Rectal smooth muscle tissue (tissue), 1 donor: Measurements from ENCODE around the gene CARD19.

Experiments
- H3K27ac ChIP-seq: one replicate; pipeline ENCODE4 v1.7.0; 2013; ENCODE audit warnings: low read depth, low read length, inconsistent platforms
- H3K27me3 ChIP-seq: one replicate; pipeline ENCODE4 v1.7.0; 2013; ENCODE audit warnings: low read length; ENCODE audit not compliant: control insufficient read depth, insufficient read depth
- H3K36me3 ChIP-seq: one replicate; pipeline ENCODE4 v1.7.0; 2013; ENCODE audit warnings: low read length; ENCODE audit not compliant: control insufficient read depth, insufficient read depth
- H3K4me1 ChIP-seq: one replicate; pipeline ENCODE4 v1.7.0; 2013; ENCODE audit warnings: low read length; ENCODE audit not compliant: control insufficient read depth, insufficient read depth
- H3K4me3 ChIP-seq: one replicate; pipeline ENCODE4 v1.7.0; 2013; ENCODE audit warnings: low read length
- H3K9ac ChIP-seq: one replicate; pipeline ENCODE4 v1.7.0; 2013; ENCODE audit warnings: low read length

CARD19 gene

GRCh38 chr9:93161786-93162562, 66.0 kb downstream of the CARD19 start:
- H3K9ac ChIP-seq, result no peak overlapping the region
- H3K4me1 ChIP-seq, result peaks cover 7% of the 10 kb centered on the region
- H3K36me3 ChIP-seq, result no peaks in the 10 kb centered on the region
- H3K27ac ChIP-seq, result no peak overlapping the region
- H3K27me3 ChIP-seq, result no peaks in the 10 kb centered on the region
- H3K4me3 ChIP-seq, result no peak overlapping the region
